T-helper 17 cell (primary cell): ENCODE results near the gene ADH1A. TPM values are rescaled to one million over a fixed set of nuclear protein-coding genes. Genes with fewer than 3 reads are reported as not detected.
"Not testable (repeated sequence)": the region's sequence is repeated elsewhere in the genome, so short reads cannot be mapped to it uniquely, and the experiment has no call there.

ENCODE experiments used
- ATAC-seq: fragments of 150-1000 bp; cut with Tn5 transposase; 2 replicates; pipeline ENCODE4 v1.10.0; 2021; ENCODE audit warnings: mild to moderate bottlenecking, moderate library complexity
- DNase-seq, 3 donors: peaks; one replicate each; pipeline versions ENCODE4 v3.0.0 to v3.0.0-alpha.2; 2020 to 2021
- H3K9me3 ChIP-seq: one replicate; pipeline ENCODE4 v1.7.0; 2013; ENCODE audit warnings: low read length, mild to moderate bottlenecking; ENCODE audit not compliant: control insufficient read depth, poor library complexity, severe bottlenecking
- H3K27ac Mint-ChIP-seq: one replicate; pipeline ENCODE4 v1.8.0; 2022; ENCODE audit warnings: mild to moderate bottlenecking, moderate library complexity, mixed read lengths
- H3K27me3 Mint-ChIP-seq: one replicate; pipeline ENCODE4 v1.8.0; 2022; ENCODE audit warnings: mixed read lengths
- H3K36me3 Mint-ChIP-seq: one replicate; pipeline ENCODE4 v1.8.0; 2022; ENCODE audit warnings: low read depth, mixed read lengths
- H3K4me1 Mint-ChIP-seq: one replicate; pipeline ENCODE4 v1.8.0; 2022; ENCODE audit warnings: mild to moderate bottlenecking, mixed read lengths
- H3K4me3 Mint-ChIP-seq: one replicate; pipeline ENCODE4 v1.8.0; 2022; ENCODE audit warnings: mild to moderate bottlenecking, moderate library complexity, mixed read lengths
- total RNA-seq, 4 donors: library from RNA in 2 of 4; stranded (reverse) in 2 of 4; gene quantifications; one replicate each; pipeline ENCODE4 v1.2.3 and lab custom pipeline; 2022 to 2026

The ADH1A gene
- not detected for total RNA-seq
- 0 reads per million in 2 donors for total RNA-seq (lab: John Stamatoyannopoulos, UW)

GRCh38 chr4:99290848-99291786, at the start of gene ADH1A:
Gene ADH1A (minus strand): TSS chr4:99290985. CDS start chr4:99290914, 71 bp downstream.
- Mint-ChIP-seq H3K4me1 (peaks cover 2% of the 10 kb centered on the region), H3K36me3 (peaks cover 2% of the 10 kb centered on the region), H3K27me3 (peaks cover 17% of the 10 kb centered on the region), H3K27ac (no peak within 1 kb of the TSS), H3K4me3 (no peak within 1 kb of the TSS)
- DNase-seq: no peak
- H3K9me3 ChIP-seq: no peaks in the 10 kb centered on the region
- ATAC-seq: no peak

- DNase-seq (no peak), ATAC-seq (no peak)
- no peaks in the 10 kb centered on the region for H3K9me3 ChIP-seq
- no peak overlapping the region for H3K4me3 Mint-ChIP-seq
- no peak overlapping the region for H3K27ac Mint-ChIP-seq
- H3K27me3 Mint-ChIP-seq: peaks cover 40% of the 10 kb centered on the region
- no peaks in the 10 kb centered on the region for H3K36me3 Mint-ChIP-seq
- H3K4me1 Mint-ChIP-seq: no peaks in the 10 kb centered on the region
Observed at GRCh38 chr4:99339172-99339571, 48.4 kb upstream of the ADH1A start.

GRCh38 chr4:99336553-99336952, 45.8 kb upstream of the ADH1A start:
- Mint-ChIP-seq H3K4me1 (no peaks in the 10 kb centered on the region), H3K27me3 (peaks cover 29% of the 10 kb centered on the region), H3K27ac (no peak overlapping the region), H3K4me3 (no peak overlapping the region), H3K36me3 (no peaks in the 10 kb centered on the region)
- H3K9me3 ChIP-seq: no peaks in the 10 kb centered on the region
- ATAC-seq (no peak), DNase-seq (no peak)

- Mint-ChIP-seq H3K27me3 (peaks cover 22% of the 10 kb centered on the region), H3K27ac (no peak overlapping the region), H3K4me3 (no peak overlapping the region), H3K4me1 (no peaks in the 10 kb centered on the region), H3K36me3 (no peaks in the 10 kb centered on the region)
- no peak for DNase-seq
- no peaks in the 10 kb centered on the region for H3K9me3 ChIP-seq
- no peak for ATAC-seq
Observed at GRCh38 chr4:99334880-99335279, 44.1 kb upstream of the ADH1A start.

GRCh38 chr4:99330648-99331047, 39.9 kb upstream of the ADH1A start:
- Mint-ChIP-seq H3K36me3 (no peaks in the 10 kb centered on the region), H3K4me3 (no peak overlapping the region), H3K27me3 (peaks cover 7% of the 10 kb centered on the region), H3K4me1 (no peaks in the 10 kb centered on the region), H3K27ac (no peak overlapping the region)
- ATAC-seq (no peak), DNase-seq (no peak)
- H3K9me3 ChIP-seq: no peaks in the 10 kb centered on the region

GRCh38 chr4:99329876-99330275, 39.1 kb upstream of the ADH1A start:
- H3K36me3 Mint-ChIP-seq: no peaks in the 10 kb centered on the region
- no peak for ATAC-seq

GRCh38 chr4:99324979-99325378, 34.2 kb upstream of the ADH1A start:
- H3K36me3 Mint-ChIP-seq: no peaks in the 10 kb centered on the region
- no peaks in the 10 kb centered on the region for H3K4me1 Mint-ChIP-seq
- DNase-seq (no peak), ATAC-seq (no peak)
- no peak overlapping the region for H3K27ac Mint-ChIP-seq
- peaks cover 14% of the 10 kb centered on the region for H3K27me3 Mint-ChIP-seq
- H3K9me3 ChIP-seq: no peaks in the 10 kb centered on the region
- no peak overlapping the region for H3K4me3 Mint-ChIP-seq

More at GRCh38 chr4:99329876-99330275, 39.1 kb upstream of the ADH1A start:
- no peak for DNase-seq
- H3K27me3 Mint-ChIP-seq: peaks cover under 1% of the 10 kb centered on the region
- no peaks in the 10 kb centered on the region for H3K4me1 Mint-ChIP-seq
- no peaks in the 10 kb centered on the region for H3K9me3 ChIP-seq
- H3K4me3 Mint-ChIP-seq: no peak overlapping the region
- H3K27ac Mint-ChIP-seq: no peak overlapping the region

GRCh38 chr4:99324361-99324760, 33.6 kb upstream of the ADH1A start:
- no peak for DNase-seq
- no peak for ATAC-seq
- H3K9me3 ChIP-seq: no peaks in the 10 kb centered on the region
- no peaks in the 10 kb centered on the region for H3K4me1 Mint-ChIP-seq
- peaks cover 17% of the 10 kb centered on the region for H3K27me3 Mint-ChIP-seq
- no peak overlapping the region for H3K27ac Mint-ChIP-seq
- no peak overlapping the region for H3K4me3 Mint-ChIP-seq
- H3K36me3 Mint-ChIP-seq: no peaks in the 10 kb centered on the region

GRCh38 chr4:99323756-99324155, 33.0 kb upstream of the ADH1A start:
- Mint-ChIP-seq H3K4me3 (no peak overlapping the region), H3K4me1 (no peaks in the 10 kb centered on the region), H3K36me3 (no peaks in the 10 kb centered on the region), H3K27ac (no peak overlapping the region), H3K27me3 (peaks cover 21% of the 10 kb centered on the region)
- no peaks in the 10 kb centered on the region for H3K9me3 ChIP-seq
- ATAC-seq (no peak), DNase-seq (no peak)

GRCh38 chr4:99321241-99322191, 30.7 kb upstream of the ADH1A start, which contains the start of gene ADH1B:
Gene ADH1B (minus strand): TSS chr4:99321401. CDS start chr4:99321331, 70 bp downstream.
- DNase-seq (no peak), ATAC-seq (no peak)
- Mint-ChIP-seq H3K4me1 (no peaks in the 10 kb centered on the region), H3K27ac (no peak within 1 kb of the TSS), H3K27me3 (peaks cover 25% of the 10 kb centered on the region), H3K4me3 (no peak within 1 kb of the TSS), H3K36me3 (no peaks in the 10 kb centered on the region)
- H3K9me3 ChIP-seq: no peaks in the 10 kb centered on the region

- not testable (repeated sequence) for H3K4me3 Mint-ChIP-seq, DNase-seq, ATAC-seq, H3K27ac Mint-ChIP-seq, H3K4me1 Mint-ChIP-seq, H3K36me3 Mint-ChIP-seq, H3K9me3 ChIP-seq
- H3K27me3 Mint-ChIP-seq: peaks cover 26% of the 10 kb centered on the region
Observed at GRCh38 chr4:99317811-99318210, 27.0 kb upstream of the ADH1A start.

- ATAC-seq (no peak), DNase-seq (no peak)
- Mint-ChIP-seq H3K27me3 (peaks cover 25% of the 10 kb centered on the region), H3K4me1 (no peaks in the 10 kb centered on the region), H3K4me3 (no peak overlapping the region), H3K27ac (no peak overlapping the region), H3K36me3 (no peaks in the 10 kb centered on the region)
- H3K9me3 ChIP-seq: no peaks in the 10 kb centered on the region
Observed at GRCh38 chr4:99317354-99317753, 26.6 kb upstream of the ADH1A start.

GRCh38 chr4:99315839-99316238, 25.1 kb upstream of the ADH1A start:
- DNase-seq: no peak
- Mint-ChIP-seq H3K36me3 (no peaks in the 10 kb centered on the region), H3K27ac (no peak overlapping the region), H3K4me3 (no peak overlapping the region), H3K4me1 (no peaks in the 10 kb centered on the region), H3K27me3 (peaks cover 22% of the 10 kb centered on the region)
- H3K9me3 ChIP-seq: no peaks in the 10 kb centered on the region
- no peak for ATAC-seq
